GM12878 (cell line): Measurements from ENCODE around the gene CTH. TPM values are rescaled to one million over a fixed set of nuclear protein-coding genes. Genes with fewer than 3 reads are reported as not detected.

ENCODE experiments used
- ATAC-seq: fragments of 200-7000 bp; cut with Tn5 transposase; 3 replicates; pipeline ENCODE4 v1.9.1; 2020; ENCODE audit warnings: mild to moderate bottlenecking, moderate library complexity
- BruUV-seq: library from RNA; stranded (reverse); fragments of 400-500 nt; replicated peaks from 2 replicates; lab custom pipeline; 2021; lab: Mats Ljungman, UMichigan
- CTCF ChIA-PET: fragments of 300-600 bp; sonication (Branson Sonifier 250); formaldehyde crosslinking; extraction: SDS; loops from one replicate; lab custom pipeline; 2021; ENCODE audit warnings: inconsistent platforms; lab: Yijun Ruan, JAX
- POLR2A ChIA-PET: fragments of 350-600 bp; formaldehyde crosslinking; extraction: SDS; loops from one replicate; lab custom pipeline; 2021; ENCODE audit warnings: inconsistent platforms; lab: Charles Lee
- RAD21 ChIA-PET: fragments of 300-600 bp; sonication (Branson Sonifier 250); formaldehyde crosslinking; loops from one replicate; lab custom pipeline; 2023; ENCODE audit warnings: antibody characterized with exemption; ENCODE audit not compliant: unreplicated experiment; lab: Charles Lee
- SMC1A ChIA-PET: fragments of 300-600 bp; sonication (Branson Sonifier 250); formaldehyde crosslinking; loops from one replicate; lab custom pipeline; 2023; ENCODE audit not compliant: unreplicated experiment, uncharacterized antibody; lab: Charles Lee
- DNase-seq: peaks from one replicate; pipeline ENCODE4 v3.0.0-alpha.2; 2011; ENCODE audit warnings: low read depth, low spot score
- FAIRE-seq: peaks from 3 replicates; lab custom pipeline; 2011; peaks lifted over from hg19 to GRCh38; lab: Jason Lieb, UNC
- H2AFZ ChIP-seq: 2 replicates; pipeline ENCODE4 v1.6.0; 2011; ENCODE audit warnings: low read depth, low read length, control low read depth; ENCODE audit not compliant: control insufficient read depth
- H3K27ac ChIP-seq: 2 replicates; pipeline ENCODE4 v1.5.1; 2011; ENCODE audit warnings: control low read depth; ENCODE audit not compliant: control insufficient read depth, insufficient read depth
- H3K27me3 ChIP-seq, 2 experiments: replicated peaks in 1 of 2; 2 replicates each; pipeline versions ENCODE4 v1.6.0 to v1.6.1; 2011; ENCODE audit warnings: low read length in 1 of 2; ENCODE audit not compliant: control insufficient read depth in 2 of 2, insufficient read depth in 2 of 2
- H3K36me3 ChIP-seq, 2 experiments: 2 replicates each; pipeline ENCODE4 v1.5.1; 2011; ENCODE audit warnings: low read length in 1 of 2; ENCODE audit not compliant: control insufficient read depth in 2 of 2, insufficient read depth in 2 of 2
- H3K4me1 ChIP-seq: 2 replicates; pipeline ENCODE4 v1.6.1; 2011; ENCODE audit warnings: mild to moderate bottlenecking, low read length, moderate library complexity, mixed read lengths; ENCODE audit not compliant: control insufficient read depth, insufficient read depth
- H3K4me2 ChIP-seq: 2 replicates; pipeline ENCODE4 v1.6.0; 2011; ENCODE audit warnings: control low read depth; ENCODE audit not compliant: control insufficient read depth, insufficient read depth
- H3K4me3 ChIP-seq: fragments of 200-600 bp; sonication (generic); 2 replicates; pipeline ENCODE4 v1.5.1; 2016
- H3K79me2 ChIP-seq: 2 replicates; pipeline ENCODE4 v1.6.0; 2011; ENCODE audit warnings: low read length; ENCODE audit not compliant: control insufficient read depth, insufficient read depth
- H3K9ac ChIP-seq: 2 replicates; pipeline ENCODE4 v1.8.0; 2011; ENCODE audit warnings: low read length, control low read depth, mixed read lengths; ENCODE audit not compliant: control insufficient read depth, insufficient read depth
- H3K9me3 ChIP-seq: replicated peaks from 3 replicates; pipeline ENCODE4 v1.5.1; 2011; ENCODE audit warnings: mild to moderate bottlenecking, low read length; ENCODE audit not compliant: control insufficient read depth, insufficient read depth
- H4K20me1 ChIP-seq: 2 replicates; pipeline ENCODE4 v1.6.0; 2011; ENCODE audit not compliant: control insufficient read depth, insufficient read depth
- CBX5 ChIP-seq: sonication (generic); IDR thresholded peaks from 2 replicates; pipeline ENCODE4 v1.6.1; 2016; ENCODE audit warnings: low read depth, moderate library complexity, mild to moderate bottlenecking, inconsistent platforms
- EZH2 ChIP-seq: IDR thresholded peaks from 2 replicates; pipeline ENCODE4 v1.6.1; 2012; ENCODE audit warnings: low read depth, mild to moderate bottlenecking, control low read depth, inconsistent platforms, low read length, borderline replicate concordance; ENCODE audit not compliant: control insufficient read depth
- SUPT20H ChIP-seq: IDR thresholded peaks from 2 replicates; pipeline ENCODE4 v1.6.1; 2011; ENCODE audit warnings: low read depth, mild to moderate bottlenecking, low read length, moderate library complexity, borderline replicate concordance; ENCODE audit not compliant: control insufficient read depth
- TBL1XR1 ChIP-seq: IDR thresholded peaks from 2 replicates; pipeline ENCODE4 v1.6.1; 2012; ENCODE audit warnings: low read depth, low read length, improper control_type of control experiment
- TCF12 ChIP-seq: IDR thresholded peaks from 2 replicates; pipeline ENCODE4 v1.6.1; 2011; ENCODE audit warnings: low read depth, mild to moderate bottlenecking, low read length
- WGBS: methylation state at CpG from one replicate; pipeline ENCODE4 v1.1.6; 2016; ENCODE audit warnings: low lambda C conversion rate; ENCODE audit not compliant: insufficient replicate concordance, insufficient coverage; ENCODE audit errors: missing lambda C conversion rate; 5-methylcytosine and 5-hydroxymethylcytosine counted together
- in situ Hi-C: fragments of 300-500 bp; cut with MboI; formaldehyde crosslinking; loops from 9 replicates; pipeline ENCODE4 v1.14.3; 2018; ENCODE audit warnings: mixed read lengths
- intact Hi-C: fragments of 100-400 bp; cut with micrococcal nuclease; formaldehyde crosslinking; loops from one replicate; pipeline ENCODE4 v1.14.2; 2022; ENCODE audit not compliant: unreplicated experiment
- polyA plus RNA-seq, 11 experiments: library from polyadenylated mRNA; depleted of rRNA in 4 of 11; unstranded in 6 of 11; stranded (reverse) in 5 of 11; fragments of >200 nt; fragmentation: Nextera tagmentation in 4 of 11; fragmentation: Illumina TruSeq in 1 of 11; extraction: Ambion mirVana in 4 of 11; extraction: Trizol in 1 of 11; gene quantifications; 1 replicate in 1 of 11; 2 replicates in 10 of 11; pipeline versions ENCODE4 v1.2.1 to v1.2.3, GENCODE V29; 2011 to 2016; ENCODE audit warnings: inconsistent platforms in 2 of 11, missing spikeins in 2 of 11, low read depth in 1 of 11
- total RNA-seq, 4 experiments: library from RNA; depleted of rRNA in 3 of 4; stranded (reverse); fragments of >200 nt in 3 of 4; fragmentation: Illumina TruSeq in 1 of 4; extraction: Trizol in 1 of 4; gene quantifications; 2 replicates each; pipeline versions ENCODE4 v1.2.1 to v1.2.3, GENCODE V29; 2013 to 2021

CTH gene
- total and polyA plus RNA-seq, 10 of the 15 experiments (the other 5 are each of a cell fraction or from before 2014, with no cell fraction given), result 6.3 to 17.5 (median 10.4) TPM

DNA sequence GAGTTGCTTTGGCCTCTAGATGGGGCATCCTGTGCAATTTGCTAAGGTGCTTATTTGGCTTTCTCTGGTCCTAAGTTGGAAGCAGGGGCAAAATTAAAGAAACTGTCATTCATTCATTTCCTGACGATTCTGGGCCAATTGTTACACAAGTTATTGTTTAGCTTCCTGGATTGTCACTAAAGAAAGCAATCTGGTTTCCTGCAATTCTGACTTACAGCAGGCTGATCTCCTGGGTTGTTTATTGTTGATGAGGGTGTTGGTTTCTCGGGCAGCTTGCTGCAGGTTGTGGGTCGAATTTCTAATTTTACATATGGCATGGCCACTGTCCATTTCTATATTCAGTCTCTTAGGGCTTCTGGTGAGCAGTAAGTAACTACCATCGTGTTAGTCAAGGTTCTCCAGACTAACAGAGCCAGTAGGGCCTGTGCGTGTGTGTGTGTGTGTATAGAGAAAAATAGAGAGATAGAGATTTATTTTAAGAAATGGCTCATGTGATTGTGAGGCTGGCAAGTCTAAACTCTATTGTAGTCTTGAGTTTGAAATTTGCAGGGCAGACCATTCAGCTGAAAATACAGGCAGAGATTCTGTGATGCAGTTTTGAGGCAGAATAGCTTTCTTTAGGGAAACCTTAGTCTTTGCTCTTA lies 30.4 kb downstream of the CTH start:
- in situ Hi-C loops (no loop called here), intact Hi-C loops (no loop called here)
- CTCF ChIA-PET, result interaction anchor here (1.0 to 1.2 kb wide), 2 partner anchors 10 to 28 kb away, joined by 3 read pairs; no protein-coding TSS in a partner anchor
- H2AFZ ChIP-seq, result no peak overlapping the region
- H3K27me3 ChIP-seq, result no peaks in the 10 kb centered on the region
- POLR2A ChIA-PET, result no interaction called here
- RAD21 ChIA-PET, result no interaction called here
- no peak overlapping the region for H3K9ac ChIP-seq
- WGBS, result 57% methylated on average over 5 of the region's 5 CpGs
- TF ChIP-seq TBL1XR1 (no peak), SUPT20H (no peak), EZH2 (no peak), TCF12 (no peak)
- H3K79me2 ChIP-seq, result no peaks in the 10 kb centered on the region
- no peaks in the 10 kb centered on the region; a peak in 1 of 4 replicates for H3K36me3 ChIP-seq
- no peaks in the 10 kb centered on the region for H3K4me1 ChIP-seq
- no peak for ATAC-seq
- SMC1A ChIA-PET, result no interaction called here
- H3K9me3 ChIP-seq, result no peaks in the 10 kb centered on the region
- no peaks in the 10 kb centered on the region for H4K20me1 ChIP-seq
- H3K27ac ChIP-seq, result no peak overlapping the region
- BruUV-seq, result no TSS peak
- no peak overlapping the region for H3K4me3 ChIP-seq
- no peak for FAIRE-seq
- no peak for DNase-seq
- no peak overlapping the region for H3K4me2 ChIP-seq

DNA sequence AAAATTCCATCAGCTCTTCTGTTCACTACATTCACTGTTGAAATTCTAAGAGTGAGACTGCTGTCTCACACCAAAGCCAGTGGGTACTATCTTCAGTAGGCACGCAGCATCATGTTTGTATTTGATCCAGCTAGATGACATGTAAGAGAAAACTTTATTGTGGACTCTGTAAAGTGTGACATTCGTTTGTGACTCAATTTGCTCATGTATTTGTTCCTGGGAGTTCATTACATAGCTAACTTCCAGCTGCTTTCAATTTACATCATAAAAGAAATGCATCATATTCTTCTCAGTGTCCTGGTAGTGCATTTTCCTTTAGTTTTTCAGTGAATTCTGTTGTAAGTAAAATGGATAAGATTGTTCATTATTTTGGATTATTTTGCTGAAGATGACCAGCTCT lies 31.4 kb downstream of the CTH start:
- ChIA-PET SMC1A (interaction anchor here (1.1 kb wide), 1 partner anchor 310 kb away, joined by 3 read pairs; no protein-coding TSS in a partner anchor), RAD21 (no interaction called here), POLR2A (no interaction called here), CTCF (interaction anchor here (1.0 kb wide), 1 partner anchor 27 kb away, joined by 3 read pairs; no protein-coding TSS in a partner anchor)
- Histone ChIP-seq H3K9ac (no peak overlapping the region), H3K27ac (no peak overlapping the region), H3K4me2 (no peak overlapping the region), H3K9me3 (no peaks in the 10 kb centered on the region), H3K4me1 (no peaks in the 10 kb centered on the region), H3K79me2 (no peaks in the 10 kb centered on the region), H3K4me3 (no peak overlapping the region), H3K27me3 (no peaks in the 10 kb centered on the region), H4K20me1 (no peaks in the 10 kb centered on the region), H3K36me3 (no peaks in the 10 kb centered on the region; a peak in 1 of 4 replicates), H2AFZ (no peak overlapping the region)
- FAIRE-seq (no peak), DNase-seq (no peak), ATAC-seq (no peak)
- BruUV-seq, result no TSS peak
- in situ Hi-C loops (no loop called here), intact Hi-C loops (no loop called here)
- WGBS, result 53% methylated on average over 2 of the region's 2 CpGs
- TF ChIP-seq CBX5, result no peak
